ENCODE results near the gene LIG1.
"Not testable (repeated sequence)": the region's sequence is repeated elsewhere in the genome, so short reads cannot be mapped to it uniquely, and the experiment has no call there.

The LIG1 gene

DNA sequence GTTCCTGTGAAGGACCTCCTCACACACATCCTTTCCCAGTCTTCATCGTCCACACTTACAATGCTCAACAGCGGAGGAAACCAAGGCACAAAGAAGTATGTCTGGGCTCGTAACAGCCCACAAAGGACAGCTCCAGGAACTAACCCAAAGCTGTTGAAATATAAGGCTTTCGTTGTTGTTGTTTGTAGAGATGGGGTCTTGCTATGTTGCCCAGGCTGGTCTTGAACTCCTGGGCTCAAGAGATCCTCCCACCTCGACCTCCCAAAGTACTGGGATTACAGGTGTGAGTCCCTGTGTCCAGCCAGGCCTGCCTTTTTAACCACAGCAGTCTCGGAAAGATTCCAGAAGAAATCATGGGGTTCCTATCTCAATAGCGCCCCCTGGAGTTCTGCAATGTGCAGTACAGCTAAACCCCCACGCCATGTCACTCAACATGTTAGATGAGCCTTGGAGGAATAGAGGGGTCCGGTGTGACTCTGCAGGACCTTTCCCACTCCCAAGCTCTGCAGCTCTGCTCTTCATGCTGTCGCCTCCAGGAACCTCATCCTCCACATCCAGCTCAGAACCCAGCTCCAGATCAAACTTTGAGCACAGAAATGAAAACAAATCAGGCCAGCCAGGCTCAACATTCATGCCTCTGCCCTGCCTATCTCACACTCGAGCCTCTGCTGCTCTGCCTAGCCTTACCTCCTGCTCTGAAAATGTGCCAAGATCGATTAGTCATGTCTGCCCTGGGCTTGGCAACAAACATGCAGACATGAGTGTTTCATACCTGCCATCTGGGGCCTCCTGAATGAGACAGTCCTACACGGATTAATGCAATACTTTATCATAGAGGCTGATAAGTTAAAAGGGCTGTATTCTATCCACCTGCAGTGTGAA lies 67.0 kb downstream of the LIG1 start:
- intact Hi-C loops (cut with DNase I; ENCODE audit: low total_unique reads), result no loop called here
- H3K4me1 ChIP-seq, result peaks cover 0 to 10% (median 3%) of the 10 kb centered on the region in 4 donors
- TF ChIP-seq, protein P1, sequence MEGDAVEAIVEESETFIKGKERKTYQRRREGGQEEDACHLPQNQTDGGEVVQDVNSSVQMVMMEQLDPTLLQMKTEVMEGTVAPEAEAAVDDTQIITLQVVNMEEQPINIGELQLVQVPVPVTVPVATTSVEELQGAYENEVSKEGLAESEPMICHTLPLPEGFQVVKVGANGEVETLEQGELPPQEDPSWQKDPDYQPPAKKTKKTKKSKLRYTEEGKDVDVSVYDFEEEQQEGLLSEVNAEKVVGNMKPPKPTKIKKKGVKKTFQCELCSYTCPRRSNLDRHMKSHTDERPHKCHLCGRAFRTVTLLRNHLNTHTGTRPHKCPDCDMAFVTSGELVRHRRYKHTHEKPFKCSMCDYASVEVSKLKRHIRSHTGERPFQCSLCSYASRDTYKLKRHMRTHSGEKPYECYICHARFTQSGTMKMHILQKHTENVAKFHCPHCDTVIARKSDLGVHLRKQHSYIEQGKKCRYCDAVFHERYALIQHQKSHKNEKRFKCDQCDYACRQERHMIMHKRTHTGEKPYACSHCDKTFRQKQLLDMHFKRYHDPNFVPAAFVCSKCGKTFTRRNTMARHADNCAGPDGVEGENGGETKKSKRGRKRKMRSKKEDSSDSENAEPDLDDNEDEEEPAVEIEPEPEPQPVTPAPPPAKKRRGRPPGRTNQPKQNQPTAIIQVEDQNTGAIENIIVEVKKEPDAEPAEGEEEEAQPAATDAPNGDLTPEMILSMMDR (IDR thresholded peaks at IDR 0.05), result peak; percentile 23 to 30
- H3K9me3 ChIP-seq, result no peaks in the 10 kb centered on the region
- no peak overlapping the region for H3K4me3 ChIP-seq
- no peaks in the 10 kb centered on the region for H3K27me3 ChIP-seq
- no peak overlapping the region for H3K27ac ChIP-seq
- DNase-seq, result no peak
- peaks cover 12 to 34% (median 19%) of the 10 kb centered on the region in 3 donors for H3K36me3 ChIP-seq

DNA sequence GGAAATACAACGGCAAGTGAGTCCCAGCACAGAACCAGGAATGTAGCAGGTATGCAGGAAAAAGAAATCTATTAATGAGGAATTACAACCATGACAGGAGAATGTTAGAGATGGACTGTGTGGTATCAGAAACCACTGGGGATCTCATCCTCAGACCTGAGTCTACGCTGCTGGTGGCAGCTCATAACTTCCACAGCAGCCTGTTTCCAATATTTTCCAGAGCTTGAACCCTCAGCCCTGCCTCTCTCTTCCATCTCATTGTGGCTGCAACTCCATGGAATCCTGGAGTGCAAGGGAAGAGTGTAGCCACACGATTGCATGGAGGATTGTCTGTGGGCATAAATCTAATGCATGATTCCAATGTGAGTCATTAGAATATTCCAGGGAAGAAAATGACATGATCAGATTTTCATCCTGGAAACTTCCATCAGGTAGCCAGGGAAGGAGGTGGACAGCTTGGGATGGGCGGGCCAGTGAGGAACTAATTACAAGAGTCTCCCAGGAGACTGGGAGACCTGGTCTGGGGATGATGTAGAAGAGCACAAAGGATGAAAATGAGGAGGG lies 74.5 kb downstream of the LIG1 start:
- no peak overlapping the region for H3K4me3 ChIP-seq
- intact Hi-C loops (cut with DNase I; ENCODE audit: low total_unique reads), result no loop called here
- H3K4me1 ChIP-seq, result no peaks in the 10 kb centered on the region
- no peaks in the 10 kb centered on the region for H3K27me3 ChIP-seq
- peaks cover 40 to 67% (median 60%) of the 10 kb centered on the region in 3 donors for H3K36me3 ChIP-seq
- no peak overlapping the region for H3K27ac ChIP-seq
- DNase-seq, result no peak
- peaks cover 0 to 7% (median 0%) of the 10 kb centered on the region in 3 donors for H3K9me3 ChIP-seq
- TF ChIP-seq, protein P1 (IDR thresholded peaks at IDR 0.05), result no peak

DNA sequence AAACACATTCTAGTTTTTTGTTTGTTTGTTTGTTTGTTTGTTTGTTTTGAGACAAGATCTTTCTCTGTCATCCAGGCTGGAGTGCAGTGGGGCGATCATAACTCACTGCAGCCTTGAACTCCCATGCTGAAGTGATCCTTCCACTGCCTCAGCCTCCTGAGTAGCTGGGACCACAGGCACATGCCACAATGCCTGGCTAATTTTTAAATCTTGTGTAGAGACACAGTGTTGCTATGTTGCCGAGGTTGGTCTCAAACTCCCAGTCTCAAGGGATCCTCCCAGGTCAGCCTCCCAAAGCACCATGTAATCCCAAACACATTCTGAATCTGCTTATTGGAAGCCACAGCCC lies 75.3 kb downstream of the LIG1 start:
- DNase-seq, result no peak
- Histone ChIP-seq H3K9me3 (peaks cover 0 to 7% (median 0%) of the 10 kb centered on the region in 3 donors), H3K4me3 (no peak overlapping the region), H3K27me3 (no peaks in the 10 kb centered on the region), H3K4me1 (no peaks in the 10 kb centered on the region), H3K36me3 (peaks cover 35 to 62% (median 60%) of the 10 kb centered on the region in 3 donors), H3K27ac (no peak overlapping the region)
- intact Hi-C loops (cut with DNase I; ENCODE audit: low total_unique reads), result no loop called here
- TF ChIP-seq, protein P1 (IDR thresholded peaks at IDR 0.05), result no peak

DNA sequence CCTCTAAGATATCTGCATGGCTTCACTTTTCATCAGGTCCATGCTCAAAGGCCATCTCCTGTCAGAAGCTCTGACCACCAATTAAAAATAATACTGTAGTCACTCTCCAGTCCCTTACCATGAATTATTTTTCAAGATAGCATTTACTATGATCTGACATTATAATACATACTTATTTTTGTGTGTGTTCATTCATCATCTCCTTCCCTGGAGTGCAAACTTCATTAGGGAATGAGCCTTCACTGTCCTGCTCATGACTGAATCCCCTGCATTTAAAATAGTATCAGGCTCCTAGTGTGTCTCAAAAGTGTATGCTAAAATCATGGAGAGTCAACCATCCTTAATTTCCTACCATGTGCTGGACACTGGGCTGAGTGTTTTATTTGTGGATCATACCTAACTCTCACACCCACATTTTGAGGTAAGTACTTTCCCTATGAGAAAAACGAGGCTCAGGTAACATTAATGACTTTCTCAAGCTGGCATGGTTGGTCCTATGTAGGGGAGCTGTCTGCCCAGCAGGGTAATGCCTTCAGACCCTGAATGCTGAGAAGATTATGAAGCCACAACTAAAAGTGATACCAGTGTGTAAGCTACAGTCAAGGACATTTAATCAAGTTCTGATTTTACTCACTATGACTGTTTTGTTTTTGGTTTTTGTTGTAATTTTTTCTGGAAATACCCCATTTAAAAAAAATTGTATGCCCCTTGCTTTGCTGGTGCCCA lies 75.9 kb downstream of the LIG1 start:
- no peak for DNase-seq
- TF ChIP-seq, protein P1 (IDR thresholded peaks at IDR 0.05), result no peak
- H3K4me1 ChIP-seq, result no peaks in the 10 kb centered on the region
- peaks cover 29 to 57% (median 54%) of the 10 kb centered on the region in 3 donors for H3K36me3 ChIP-seq
- no peak overlapping the region for H3K4me3 ChIP-seq
- H3K27ac ChIP-seq, result no peak overlapping the region
- H3K9me3 ChIP-seq, result peaks cover 0 to 7% (median 0%) of the 10 kb centered on the region in 3 donors
- no peaks in the 10 kb centered on the region for H3K27me3 ChIP-seq
- intact Hi-C loops (cut with DNase I; ENCODE audit: low total_unique reads), result no loop called here

DNA sequence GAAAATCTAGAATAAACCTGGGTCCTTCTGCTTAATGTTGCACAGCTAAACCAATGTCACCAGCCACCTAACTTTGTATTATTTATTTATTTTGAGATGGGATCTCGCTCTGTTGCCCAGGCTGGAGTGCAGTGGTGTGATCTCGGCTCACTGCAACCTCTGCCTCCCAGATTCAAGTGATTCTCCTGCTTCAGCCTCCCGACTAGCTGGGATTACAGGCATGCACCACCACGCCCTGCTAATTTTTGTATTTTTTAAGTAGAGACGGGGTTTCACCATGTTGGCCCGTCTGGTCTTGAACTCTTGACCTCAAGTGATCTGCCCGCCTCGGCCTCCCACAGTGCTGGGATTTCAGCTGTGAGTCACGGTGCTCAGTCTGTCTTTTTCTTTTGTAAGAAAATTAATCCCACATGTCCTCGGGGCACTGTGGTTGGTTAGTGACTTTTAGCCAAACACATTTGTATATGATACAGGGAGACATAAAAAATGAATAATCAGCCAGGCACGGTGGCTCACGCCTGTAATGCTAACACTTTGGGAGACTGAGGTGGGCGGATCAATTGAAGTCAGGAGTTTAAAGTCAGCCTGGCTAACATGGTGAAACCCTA lies 78.9 kb downstream of the LIG1 start:
- intact Hi-C loops (cut with DNase I; ENCODE audit: low total_unique reads); DNase-seq; H3K9me3 ChIP-seq; H3K4me3 ChIP-seq; H3K27me3 ChIP-seq; H3K4me1 ChIP-seq; H3K27ac ChIP-seq: not testable (repeated sequence)
- H3K36me3 ChIP-seq, result peaks cover 24 to 40% (median 36%) of the 10 kb centered on the region in 3 donors

Measured in tibial artery (tissue), 4 donors.